NT2/D1 (cell line): Measurements from ENCODE around the gene SEMA3F.

Experiments
- SUZ12 ChIP-seq: IDR thresholded peaks from 2 replicates; pipeline ENCODE4 v1.6.1; 2011; ENCODE audit not compliant: insufficient read length, insufficient read depth; ENCODE audit errors: extremely low read depth
- YY1 ChIP-seq: IDR thresholded peaks from 2 replicates; pipeline ENCODE4 v1.6.1; 2011; ENCODE audit not compliant: insufficient read length, insufficient read depth
- ZNF274 ChIP-seq: IDR thresholded peaks from 2 replicates; pipeline ENCODE4 v1.6.1; 2011; ENCODE audit warnings: mild to moderate bottlenecking, low read depth, low read length

- TF ChIP-seq YY1 (no peak), ZNF274 (no peak), SUZ12 (no peak)
These were observed 59.7 kb downstream of the SEMA3F start for GRCh38 chr3:50214824-50215223.
